NCI-H748 treated with DMSO at 0.1 percent for 48 hours (cell line): Measurements from ENCODE around the gene ATG5.

Experiments
- DNase-seq: peaks from one replicate; lab custom pipeline; 2025; lab: John Stamatoyannopoulos, UW

ATG5 gene

DNA sequence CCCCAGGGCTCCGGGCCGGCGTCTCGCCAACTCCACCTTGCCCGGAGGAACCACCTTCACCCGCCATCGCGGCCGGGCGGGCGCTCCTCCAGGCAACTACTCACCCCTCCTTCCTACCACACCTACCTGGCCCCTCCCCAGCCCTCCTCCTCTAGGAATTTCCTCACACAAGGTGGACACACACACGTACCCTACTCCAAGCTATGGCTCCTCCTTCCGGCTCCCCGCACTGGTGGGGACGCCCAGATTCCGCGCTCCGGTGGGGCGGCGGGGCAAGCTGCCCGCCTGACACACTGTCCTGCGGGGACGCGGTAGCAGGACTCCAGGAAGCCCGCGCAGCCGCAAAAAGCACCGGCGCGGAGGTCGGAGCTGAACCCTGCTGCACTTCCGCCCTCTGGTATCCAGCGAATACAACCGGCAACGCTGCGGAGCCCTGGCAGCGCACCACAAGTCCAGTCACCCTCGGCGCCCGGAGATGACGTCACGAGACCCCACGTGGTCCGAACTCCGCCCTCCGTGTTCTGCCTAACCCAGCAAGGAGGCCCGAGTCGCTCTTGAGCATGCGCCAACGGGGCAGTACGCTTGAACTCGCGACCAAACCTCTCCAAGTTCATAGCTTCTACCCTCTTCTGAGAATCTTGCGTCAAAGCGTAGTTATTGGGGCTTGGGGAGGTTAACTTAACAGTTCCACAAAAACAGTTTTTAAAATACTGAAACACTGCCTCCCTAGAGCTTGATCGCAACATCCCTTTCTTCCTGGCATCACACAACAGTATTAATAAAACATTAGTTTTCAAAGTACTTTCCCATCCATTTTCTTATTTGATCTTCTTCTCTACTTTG lies at the start of gene ATG5:
Gene ATG5 (minus strand): TSS at position 425 of the 843 bp plus-strand sequence. CDS start 9,552 bp downstream, outside the sequence.
- DNase-seq: peak; percentile 96

DNA sequence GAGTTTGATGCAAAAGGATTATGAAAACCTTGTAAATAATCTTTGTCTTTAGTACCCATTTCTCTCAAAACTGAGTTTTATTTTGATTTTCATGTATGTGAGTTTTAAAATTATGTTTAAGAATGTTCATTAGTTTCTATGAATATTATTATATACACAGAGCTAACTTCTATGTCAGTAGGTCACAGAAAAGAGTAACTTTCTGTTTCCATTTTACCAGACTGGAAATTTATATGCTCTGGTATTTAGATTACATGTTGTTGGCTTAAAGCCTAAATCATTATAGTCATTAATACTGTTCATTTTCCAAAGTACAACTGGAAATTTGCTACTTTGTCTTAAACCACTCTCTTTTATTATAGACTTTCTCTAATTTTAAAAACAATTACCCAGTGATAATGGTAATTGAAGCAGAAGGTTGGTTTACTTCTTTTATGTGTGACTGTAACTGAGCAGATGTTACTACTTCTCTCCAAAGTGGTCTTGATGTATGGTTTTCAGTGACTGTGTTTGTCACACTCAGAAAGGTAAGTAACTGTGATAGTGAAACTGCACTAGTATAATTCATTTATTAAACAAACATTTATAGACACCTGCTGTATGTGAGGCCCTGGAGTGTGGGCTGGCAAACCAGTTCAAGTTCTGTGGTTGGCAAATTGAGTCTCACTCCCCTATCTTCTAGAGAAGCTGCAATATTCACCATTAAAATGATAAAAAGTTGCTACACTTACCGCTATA lies 48.1 kb upstream of the ATG5 start:
- no peak for DNase-seq

DNA sequence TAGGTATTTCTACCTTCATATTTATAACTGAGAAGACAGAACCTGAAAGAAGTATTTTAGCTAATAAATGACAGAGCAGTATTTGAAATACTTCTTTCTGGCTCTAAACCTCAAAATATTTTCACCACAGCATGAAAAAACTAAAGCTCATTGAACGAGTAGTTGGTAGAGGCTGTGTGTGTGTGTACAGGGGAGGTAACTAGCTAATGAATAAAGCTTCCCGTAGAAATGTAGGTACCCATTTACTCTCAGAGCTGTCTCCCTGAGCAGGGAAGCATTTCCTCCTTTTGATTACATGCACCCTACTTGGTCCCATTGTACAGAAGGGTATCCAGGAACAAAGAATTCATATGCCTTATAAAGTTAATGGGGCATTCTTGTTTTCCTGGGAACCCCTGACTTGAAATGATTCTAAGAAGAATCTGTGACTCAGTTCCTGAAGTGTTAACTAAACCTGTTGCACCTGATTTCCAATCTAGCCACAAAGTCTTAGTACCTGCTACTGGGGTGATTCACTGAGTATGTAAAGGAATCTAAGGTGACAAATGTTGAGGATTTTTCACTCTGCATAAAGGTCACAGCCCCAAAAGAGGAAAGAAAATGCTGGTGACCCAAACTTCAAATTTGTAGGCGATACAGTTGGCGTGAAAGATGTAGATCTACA lies 47.4 kb upstream of the ATG5 start:
- DNase-seq: no peak

- DNase-seq: no peak
Observed at GRCh38 chr6:106370639-106371038, 45.1 kb upstream of the ATG5 start.

GRCh38 chr6:106369739-106370138 lies 44.2 kb upstream of the ATG5 start:
- no peak for DNase-seq

- no peak for DNase-seq
Observed at GRCh38 chr6:106363401-106364138, 38.0 kb upstream of the ATG5 start.

GRCh38 chr6:106360989-106361430 lies 35.5 kb upstream of the ATG5 start:
- DNase-seq: no peak

GRCh38 chr6:106360410-106360988 lies 34.9 kb upstream of the ATG5 start, which contains the start of gene CRYBG1:
Gene CRYBG1 (plus strand): TSS chr6:106360717. CDS start chr6:106360909, 192 bp downstream.
- peak; percentile 79 for DNase-seq

- DNase-seq: no peak
Observed at GRCh38 chr6:106359959-106360409, 34.4 kb upstream of the ATG5 start.

DNA sequence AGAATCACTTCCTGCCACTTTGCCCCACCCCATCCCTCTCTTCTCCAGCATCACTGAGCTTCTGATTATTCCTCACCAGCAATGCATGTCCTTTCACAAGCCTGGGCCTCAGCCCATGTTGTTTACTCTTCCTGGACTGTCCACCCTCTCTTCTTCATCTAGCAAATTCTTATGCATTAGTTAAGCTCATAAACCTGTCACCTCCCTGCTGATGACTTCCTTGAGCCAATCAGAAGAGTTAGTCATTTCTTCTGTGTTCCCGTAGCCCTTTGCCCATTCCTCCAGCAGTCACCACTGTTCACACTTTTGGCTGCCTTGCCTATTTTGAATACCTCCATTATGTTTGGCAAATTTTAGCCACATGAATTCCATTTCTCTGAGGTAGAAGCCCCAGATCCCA lies 30.8 kb upstream of the ATG5 start:
- no peak for DNase-seq

- DNase-seq: peak; percentile 65
Observed at GRCh38 chr6:106347219-106347618, 21.7 kb upstream of the ATG5 start.

- peak; percentile 78 for DNase-seq
Observed at GRCh38 chr6:106339334-106340029, 13.9 kb upstream of the ATG5 start.

GRCh38 chr6:106334646-106335448 lies 9.3 kb upstream of the ATG5 start:
- DNase-seq: peak; percentile 27

DNA sequence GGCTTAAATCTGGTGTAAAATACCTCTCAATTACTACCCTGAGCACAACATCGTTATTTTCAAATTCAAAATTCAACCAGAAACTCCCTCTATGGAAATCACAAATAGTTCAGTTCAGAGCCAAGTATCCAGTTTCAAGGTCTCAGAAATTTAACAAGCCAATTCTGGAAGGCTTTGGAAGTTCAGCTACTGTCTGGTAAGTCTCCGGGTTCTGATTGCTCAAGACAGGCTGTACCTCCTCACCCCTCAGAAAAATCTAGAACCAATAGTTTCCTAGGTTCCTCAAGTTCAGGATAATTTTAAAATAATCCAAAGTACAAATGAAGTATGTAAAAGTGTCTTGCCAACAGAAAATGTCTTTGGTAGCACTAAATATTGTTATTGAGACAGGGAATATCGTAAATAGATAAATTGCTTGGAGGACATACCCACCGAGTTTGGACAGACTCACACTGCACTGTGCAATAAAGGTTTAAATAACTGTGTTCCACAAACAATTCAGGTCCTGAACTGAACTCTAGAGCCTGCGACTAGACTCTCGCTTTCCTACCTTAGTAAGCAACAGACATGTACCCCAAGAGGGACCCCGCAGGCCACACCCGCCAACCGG lies 729 bp downstream of the ATG5 start:
- DNase-seq: no peak

GRCh38 chr6:106321940-106322339 lies 3.6 kb downstream of the ATG5 start:
- no peak for DNase-seq

DNA sequence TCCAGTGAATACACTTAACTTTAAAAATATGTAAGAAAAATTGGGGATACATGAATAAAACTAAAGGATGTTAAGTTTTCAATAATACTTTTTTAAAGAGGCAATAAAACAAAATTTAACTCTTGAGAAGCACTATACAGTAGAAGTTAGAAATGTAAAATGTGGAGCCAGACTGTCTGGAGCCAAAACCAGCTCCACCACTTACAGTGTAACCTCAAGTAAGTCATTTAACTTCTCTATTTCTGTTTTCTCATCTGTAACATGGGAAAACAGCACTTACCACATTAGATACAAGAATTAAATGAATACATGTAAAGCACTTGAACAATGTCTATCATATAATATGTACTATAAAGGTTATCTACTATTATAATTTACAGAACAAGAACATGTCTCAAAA lies 6.7 kb downstream of the ATG5 start:
- DNase-seq: no peak

DNA sequence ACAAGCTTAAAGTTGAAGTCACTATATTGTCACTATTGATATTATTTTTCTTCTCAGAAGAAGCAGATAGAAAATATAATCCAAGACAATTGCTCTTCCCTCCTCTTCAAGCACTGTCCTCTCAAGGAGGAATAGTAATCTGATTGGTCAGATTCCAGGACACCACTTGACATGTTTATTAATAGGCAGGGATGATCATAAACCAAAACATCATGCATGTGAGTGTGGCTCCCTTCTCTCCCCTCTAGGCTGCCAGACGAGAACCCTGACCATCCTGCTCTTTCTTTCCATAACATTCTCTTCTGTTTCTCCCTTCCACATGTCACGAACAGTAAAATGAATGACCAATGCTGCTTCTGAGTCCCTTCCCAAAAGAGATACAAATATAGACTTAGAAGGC lies 7.5 kb downstream of the ATG5 start:
- DNase-seq: no peak

DNA sequence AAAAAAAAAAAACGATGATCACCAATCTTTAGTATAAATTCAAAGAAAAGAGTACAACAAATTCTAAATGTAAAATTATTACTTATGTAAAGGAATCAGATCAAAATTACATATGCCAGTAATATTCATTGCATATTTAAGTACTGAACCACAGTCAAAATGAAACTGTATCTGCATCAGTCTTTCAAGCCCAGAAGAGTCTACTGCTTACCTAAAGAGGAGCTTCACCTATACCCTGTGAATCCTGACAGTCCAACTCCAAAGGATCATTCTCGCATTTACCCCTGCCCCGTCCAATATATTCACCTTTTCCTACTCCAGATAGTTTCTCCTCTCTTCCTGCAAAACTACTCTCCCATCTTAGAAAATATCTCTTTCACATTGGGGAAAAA lies 9.2 kb downstream of the ATG5 start:
- no peak for DNase-seq

- DNase-seq: no peak
Observed at GRCh38 chr6:106315765-106316374, 9.7 kb downstream of the ATG5 start.
